ENCODE results near the gene CAVIN1.
"Not testable (repeated sequence)": the region's sequence is repeated elsewhere in the genome, so short reads cannot be mapped to it uniquely, and the experiment has no call there.

The CAVIN1 gene

GRCh38 chr17:42429726-42430447 is 6.8 kb upstream of the CAVIN1 start:
- DNase-seq = no peak

DNA sequence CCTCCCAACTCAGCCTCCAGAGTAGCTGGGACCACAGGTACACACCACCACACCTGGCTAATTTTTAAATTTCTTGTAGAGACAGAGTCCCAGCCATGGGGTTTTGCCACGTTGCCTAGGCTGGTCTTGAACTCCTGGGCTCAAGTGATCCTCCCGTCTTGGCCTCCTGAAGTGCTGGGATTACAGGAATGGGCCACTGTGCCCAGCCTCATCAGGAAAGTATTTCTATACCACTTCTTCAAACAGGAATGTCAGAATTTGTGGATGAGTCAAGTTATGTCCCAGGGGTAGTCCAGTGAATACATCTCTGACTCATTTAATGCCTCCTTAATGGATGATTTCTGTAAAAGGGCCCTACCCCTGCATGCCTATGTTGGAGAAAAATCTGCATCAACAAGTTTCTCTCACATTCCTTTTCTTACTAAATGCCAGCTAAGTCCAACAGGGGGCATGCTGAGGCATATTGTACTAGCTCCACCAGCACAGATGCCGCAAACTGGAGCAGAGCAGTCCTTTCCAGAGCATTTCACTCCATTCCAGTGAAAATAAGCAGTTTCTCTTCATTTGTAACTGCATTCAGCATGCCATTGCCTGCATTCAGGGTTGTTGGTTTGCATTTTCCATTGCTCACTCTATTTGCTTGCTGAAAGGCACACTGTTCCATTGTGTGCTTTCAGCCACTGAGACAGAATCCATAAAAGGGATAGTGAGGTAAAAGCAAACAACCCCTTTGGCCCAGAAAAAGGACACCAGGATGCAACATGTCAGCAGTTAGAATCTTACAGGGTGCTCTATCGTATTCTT is 5.3 kb upstream of the CAVIN1 start:
- DNase-seq = peak; percentile 44

GRCh38 chr17:42424991-42425610 is 2.0 kb upstream of the CAVIN1 start:
- no peak for DNase-seq

DNA sequence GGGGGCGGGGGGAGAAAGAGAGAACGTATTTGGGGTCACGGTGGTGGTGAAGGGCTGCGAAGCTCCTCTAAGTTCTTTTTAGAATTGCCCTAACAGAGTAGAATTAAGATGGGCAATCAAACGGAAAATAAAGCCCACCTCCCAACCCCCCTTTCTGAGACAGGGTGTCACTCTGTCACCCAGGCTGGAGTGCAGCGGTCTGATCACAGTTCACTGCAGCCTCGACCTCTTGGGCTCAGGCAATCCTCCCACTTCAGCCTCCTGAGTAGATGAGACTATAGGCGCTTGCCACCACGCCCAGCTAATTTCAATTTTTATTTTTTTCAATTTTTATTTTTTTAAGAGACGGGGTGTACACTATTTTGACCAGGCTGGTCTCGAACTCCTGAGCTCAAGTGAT is 710 bp upstream of the CAVIN1 start:
- DNase-seq = no peak

- peak; percentile 53 for DNase-seq
These were observed 571 bp downstream of the CAVIN1 start for GRCh38 chr17:42422412-42422957.

DNA sequence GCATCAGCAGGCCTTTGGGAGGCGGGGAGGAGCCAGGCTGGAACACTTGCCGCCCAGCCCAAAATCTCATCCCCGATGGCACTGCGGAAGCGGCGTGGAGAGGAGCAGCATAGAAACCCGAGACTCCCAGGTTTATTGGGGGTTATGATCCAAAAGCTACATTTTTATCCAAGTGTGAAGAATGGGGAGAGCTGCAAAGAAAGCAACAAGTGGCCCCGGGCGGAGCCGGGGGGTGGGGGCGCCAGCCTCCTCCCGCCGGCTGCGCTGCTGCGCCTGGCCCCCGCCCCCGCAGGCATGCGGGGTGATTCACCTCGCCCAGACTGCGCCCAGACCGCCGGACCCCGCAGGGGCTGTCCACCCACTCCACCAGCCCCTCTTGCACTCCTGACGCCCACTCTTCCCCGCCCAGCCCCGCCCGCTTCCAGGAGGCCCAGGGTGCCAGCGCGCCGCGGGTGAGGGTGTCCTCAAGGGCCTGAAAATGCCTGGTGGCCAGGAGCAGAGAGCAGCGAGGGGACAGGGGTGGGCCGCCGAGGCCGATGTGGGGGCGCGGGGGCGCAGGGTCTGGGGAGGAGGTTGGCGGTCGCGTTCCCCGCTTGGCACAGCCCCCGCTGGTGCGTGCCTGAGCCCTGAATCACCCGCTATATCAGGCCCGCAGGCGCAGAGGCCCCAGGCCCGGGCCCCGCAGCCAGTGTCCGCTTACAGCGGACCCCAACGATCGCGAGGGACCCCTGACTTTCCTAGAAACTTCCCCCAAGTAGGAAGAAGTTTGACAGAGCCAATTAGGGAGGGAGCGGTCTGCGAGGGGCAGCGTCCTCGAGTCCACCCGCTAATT is 1.3 kb downstream of the CAVIN1 start:
- DNase-seq = no peak

- DNase-seq = no peak
These were observed 1.9 kb downstream of the CAVIN1 start for GRCh38 chr17:42421136-42421506.

DNA sequence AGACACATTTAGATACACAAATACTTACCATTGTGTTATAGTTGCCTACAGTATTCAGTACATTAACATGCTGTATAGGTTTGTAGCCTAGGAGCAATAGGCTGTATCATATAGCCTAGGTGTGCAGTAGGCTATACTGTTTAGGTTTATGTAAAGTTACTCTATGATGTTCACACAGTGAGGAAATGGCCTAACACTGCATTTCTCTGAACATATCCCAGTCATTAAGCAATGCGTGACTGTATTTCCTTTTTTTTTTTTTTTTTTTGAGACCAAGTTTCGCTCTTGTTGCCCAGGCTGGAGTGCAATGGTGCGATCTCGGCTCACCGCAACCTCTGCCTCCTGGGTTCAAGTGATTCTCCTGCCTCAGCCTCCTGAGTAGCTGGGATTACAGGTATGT is 5.1 kb downstream of the CAVIN1 start:
- DNase-seq = not testable (repeated sequence)

DNA sequence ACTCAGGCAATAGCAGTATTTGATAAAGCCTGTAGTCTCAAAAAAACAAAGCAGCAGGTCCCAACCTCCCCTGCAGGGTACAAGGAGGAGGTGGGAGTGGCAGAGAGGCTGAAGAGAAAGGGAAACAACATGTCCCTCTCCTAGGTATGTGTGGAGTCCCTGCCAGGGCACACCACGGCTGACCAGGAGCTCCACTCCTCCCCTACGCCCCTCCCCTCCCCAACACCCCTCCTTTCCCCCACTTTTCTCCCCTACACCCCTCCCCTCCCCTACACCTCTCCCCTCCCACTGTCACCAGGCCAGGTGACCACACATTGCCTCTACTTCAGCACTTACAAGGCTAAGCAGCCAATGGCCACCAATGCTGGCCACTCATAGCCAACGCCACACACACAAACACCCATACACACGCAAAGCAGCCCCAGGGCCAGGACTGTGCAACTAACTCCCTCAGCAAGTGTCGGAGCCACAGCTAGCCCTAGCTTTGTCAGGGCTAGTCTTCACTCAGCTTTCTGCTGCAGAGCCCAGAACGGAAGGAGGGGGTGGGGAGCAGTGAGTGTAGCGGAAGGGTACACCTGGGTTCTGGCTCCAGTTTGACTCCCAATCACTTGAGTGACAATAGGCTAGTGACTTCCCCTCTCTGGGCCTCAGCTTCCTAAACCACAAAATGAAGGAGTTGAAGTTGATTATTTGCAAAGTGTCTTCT is 8.2 kb downstream of the CAVIN1 start:
- DNase-seq = peak; percentile 61

GRCh38 chr17:42413464-42414040 is 9.5 kb downstream of the CAVIN1 start:
- no peak for DNase-seq

DNA sequence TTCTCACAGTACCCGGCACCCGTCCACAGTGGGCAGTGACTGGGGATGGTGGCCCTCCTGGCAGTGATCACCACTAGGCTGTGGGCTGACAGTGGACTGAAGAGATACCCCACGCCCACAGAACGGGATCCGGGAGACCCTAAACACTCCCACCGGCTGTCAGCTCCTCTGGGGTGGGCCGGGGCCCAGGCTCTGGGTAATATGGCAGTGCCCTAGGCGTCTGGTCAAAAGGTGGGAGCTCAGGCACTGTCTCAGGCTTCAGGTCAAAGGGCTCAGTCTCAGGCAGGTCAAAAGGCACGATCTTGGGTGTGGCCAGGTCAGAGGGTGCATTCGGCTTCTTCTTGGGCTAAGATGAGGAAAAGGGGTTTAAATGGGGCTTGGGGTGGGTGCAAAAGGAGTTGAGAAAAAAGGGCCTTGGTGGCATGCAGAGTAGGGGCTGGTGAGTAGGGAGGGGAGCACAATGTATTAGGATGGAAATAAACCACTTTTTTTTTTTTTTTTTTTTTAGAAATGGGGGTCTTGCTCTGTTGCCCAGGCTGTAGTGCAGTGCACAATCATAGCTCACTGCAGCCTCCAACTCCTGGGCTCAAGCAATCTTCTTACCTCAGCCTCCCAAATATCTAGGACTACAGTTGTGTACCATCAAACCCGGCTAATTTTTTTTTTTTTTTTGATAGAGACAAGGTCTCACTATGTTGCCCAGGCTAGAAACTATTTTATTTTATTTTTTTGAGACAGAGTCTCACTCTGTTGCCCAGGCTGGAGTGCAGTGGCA is 11.0 kb downstream of the CAVIN1 start:
- no peak for DNase-seq

DNA sequence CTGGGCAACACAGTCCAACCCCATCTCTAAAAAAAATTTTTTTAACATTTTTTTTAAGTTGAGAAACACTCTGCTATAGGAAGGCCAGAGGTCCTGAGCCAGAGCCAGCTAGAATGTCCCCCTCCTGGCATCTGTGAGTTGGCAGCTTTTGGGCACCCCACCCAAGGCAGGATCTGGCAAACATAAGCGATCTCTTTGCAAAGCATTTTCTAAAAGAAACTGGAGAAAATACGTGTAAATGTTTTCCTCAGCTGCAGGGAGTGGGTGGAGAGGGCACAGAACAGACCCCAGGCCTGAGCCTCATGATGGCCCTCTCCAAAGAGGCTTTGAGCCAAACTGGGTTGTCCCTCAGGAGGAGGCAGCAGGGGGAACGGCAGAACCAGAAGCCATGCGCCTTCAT is 11.7 kb downstream of the CAVIN1 start:
- DNase-seq = no peak

DNA sequence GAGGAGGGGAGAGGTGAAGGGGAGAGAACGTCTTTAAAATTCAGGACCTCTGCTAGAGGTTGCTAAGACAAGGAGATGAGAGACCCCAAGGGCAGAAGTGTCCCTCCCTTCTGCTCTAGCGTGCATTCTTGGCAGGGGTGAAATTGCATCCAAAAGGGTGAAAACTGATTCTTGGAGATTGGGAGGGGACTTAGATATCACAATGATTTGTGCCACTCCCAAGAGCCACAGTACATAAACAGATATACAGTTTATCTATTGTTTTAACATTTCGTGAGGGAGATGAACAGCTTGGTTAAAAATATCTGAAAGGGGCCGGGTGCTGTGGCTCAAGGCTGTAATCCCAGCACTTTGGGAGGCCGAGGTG is 12.8 kb downstream of the CAVIN1 start:
- DNase-seq = no peak

GRCh38 chr17:42409523-42410318 is 13.3 kb downstream of the CAVIN1 start:
- DNase-seq = no peak

DNA sequence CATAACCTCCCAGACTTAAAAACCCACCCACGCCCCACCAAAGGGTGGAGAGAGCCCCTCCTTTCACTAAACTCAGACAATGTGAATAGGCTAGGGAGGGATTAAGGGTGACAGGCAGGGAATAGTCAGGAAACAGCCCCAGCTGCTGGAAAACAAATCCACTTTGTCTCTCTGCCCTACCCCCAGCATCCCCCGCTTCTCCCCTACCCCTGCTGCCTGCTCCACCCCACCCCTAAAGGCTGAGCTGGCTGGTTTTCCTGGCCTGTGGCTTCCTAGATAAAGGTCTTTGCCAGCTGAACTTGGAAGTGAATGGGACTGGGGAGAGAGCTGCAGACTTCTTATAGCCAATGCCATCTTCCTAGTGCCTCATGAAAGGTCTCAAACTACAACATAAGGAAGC is 15.0 kb downstream of the CAVIN1 start:
- DNase-seq = no peak

- peak; percentile 69 for DNase-seq
These were observed 15.7 kb downstream of the CAVIN1 start for GRCh38 chr17:42407289-42407836.

- DNase-seq = no peak
These were observed 16.3 kb downstream of the CAVIN1 start for GRCh38 chr17:42406615-42407288.

GRCh38 chr17:42405963-42406495 is 17.0 kb downstream of the CAVIN1 start:
- peak; percentile 92 for DNase-seq

DNA sequence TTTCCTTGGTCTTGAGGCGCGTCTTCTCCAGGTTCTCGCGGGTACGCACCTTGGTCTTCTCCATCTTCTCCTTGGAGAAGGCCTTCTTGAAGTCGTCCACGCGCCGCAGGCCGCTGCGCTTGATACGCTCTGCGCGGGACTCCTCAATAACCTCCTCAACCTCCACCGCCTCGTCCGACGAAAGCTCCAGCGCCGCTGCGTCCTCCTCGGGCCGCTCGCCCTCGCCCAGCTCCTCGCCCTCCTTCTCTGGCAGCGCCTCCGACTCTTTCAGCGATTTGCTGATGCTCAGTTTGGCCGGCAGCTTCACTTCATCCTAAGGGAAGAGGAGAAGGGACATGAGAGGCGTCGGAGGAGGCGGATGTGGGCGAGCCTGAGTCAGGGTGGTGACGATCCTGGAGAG is 18.0 kb downstream of the CAVIN1 start:
- DNase-seq = no peak
